Tracheal epithelial cell (primary cell): ENCODE data around the gene TMEM53. TPM values are rescaled to one million over a fixed set of nuclear protein-coding genes. Genes with fewer than 3 reads are reported as not detected.

Experiments used
- total RNA-seq: library from RNA; depleted of rRNA; stranded (reverse); fragments of >200 nt; gene quantifications from 2 replicates; pipeline ENCODE4 v1.2.1, GENCODE V29; 2014

Gene TMEM53
- total RNA-seq, result 3.1 and 5.5 TPM in 2 replicates

DNA sequence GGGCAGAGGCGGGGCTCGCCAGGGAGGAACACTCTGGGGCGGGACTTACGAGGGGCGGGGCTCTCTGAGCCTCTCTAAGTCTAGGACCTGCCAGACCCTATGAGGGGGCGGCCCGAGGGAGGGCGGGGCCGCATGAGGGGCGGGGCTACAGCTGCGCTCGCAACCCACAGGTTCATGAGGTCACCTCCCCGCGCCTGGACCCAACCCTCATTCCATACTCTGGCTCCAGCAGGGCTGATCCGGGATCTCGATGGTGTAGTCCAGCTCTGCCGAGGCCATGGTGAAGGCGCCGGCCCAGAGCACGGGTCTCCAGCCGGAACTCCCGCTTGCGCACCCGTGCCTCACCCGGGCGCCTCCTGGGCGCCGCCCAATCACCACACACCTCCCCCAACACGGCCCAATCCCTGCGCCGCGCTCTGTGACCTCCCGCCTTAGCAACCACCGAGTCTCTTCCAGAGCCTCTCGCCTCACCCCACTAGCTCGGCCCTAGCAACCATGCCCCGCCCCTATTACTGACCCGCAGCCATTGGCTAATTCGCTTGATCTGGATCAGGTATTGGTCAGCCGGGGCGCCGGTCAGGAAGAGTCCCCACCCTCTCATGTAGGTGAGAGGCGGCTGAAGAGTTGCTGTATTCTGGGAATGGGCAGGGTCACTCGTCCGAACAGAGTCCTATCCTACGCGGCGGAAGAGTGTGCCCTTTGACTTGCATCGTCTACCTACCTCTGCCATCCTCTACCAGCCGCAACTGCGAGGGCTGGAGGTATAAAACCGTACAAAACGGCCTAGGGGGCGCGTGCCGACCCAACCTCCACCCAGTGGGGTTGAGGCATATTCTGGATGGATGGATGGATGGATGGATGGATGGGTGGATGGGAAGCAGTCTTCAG, at the start of gene TMEM53, which contains the start of gene ARMH1:
TMEM53 (minus strand) TSS at position 369 of the 888 bp plus-strand sequence; CDS start at position 279, 90 bp downstream.
ARMH1 (plus strand) TSS at position 602 of the 888 bp plus-strand sequence. CDS start 14,984 bp downstream, outside the sequence.

Other genes with a start within 250 kb of the TMEM53 start
- gene ARMH1, start 233 bp upstream of the TMEM53 start, total RNA-seq, result 1.1 TPM in 1 of 2 replicates, not detected in the other
- gene RNU5D-1, start 56.7 kb upstream of the TMEM53 start, total RNA-seq, result not detected in 2 replicates
- 1.1 and 3.6 TPM in 2 replicates for gene KIF2C, start 65.4 kb upstream of the TMEM53 start, total RNA-seq
- gene RPS8, start 101.1 kb upstream of the TMEM53 start, total RNA-seq, result 2,442 and 4,378 TPM in 2 replicates
- under 0.01 TPM in 1 of 2 replicates, not detected in the other for gene BEST4, start 113.7 kb upstream of the TMEM53 start, total RNA-seq
- gene PLK3, start 125.9 kb upstream of the TMEM53 start, total RNA-seq, result 15.1 and 30.6 TPM in 2 replicates
- 0.24 TPM in 1 of 2 replicates, not detected in the other for gene DYNLT4, start 132.9 kb upstream of the TMEM53 start, total RNA-seq
- gene BTBD19, start 134.0 kb upstream of the TMEM53 start, total RNA-seq, result 0.64 and 1.9 TPM in 2 replicates
- gene PTCH2, start 168.8 kb upstream of the TMEM53 start, total RNA-seq, result not detected in 2 replicates